ENCODE measurements around the gene MRPS22. TPM values are rescaled to one million over a fixed set of nuclear protein-coding genes. Genes with fewer than 3 reads are reported as not detected.

Gene MRPS22
- total and polyA plus RNA-seq, 9 of the 15 experiments (the other 6 are each of a cell fraction or from before 2014, with no cell fraction given) = 148 to 397 (median 229) TPM

- DNase-seq (ENCODE audit: extremely low read depth in 1 of 4, low spot score in 3 of 4) (no peak), FAIRE-seq (no peak), ATAC-seq (no peak)
- H3K4me1 ChIP-seq (replicated peaks in 1 of 2; ENCODE audit: control insufficient read depth in 2 of 2, insufficient read depth in 2 of 2, low read length in 2 of 2) = peaks cover 9 to 15% of the 10 kb centered on the region in 2 experiments; a peak in 3 of 5 replicates
- ChIA-PET POLR2A (interaction anchor here (0.5 to 3.7 kb wide), 2 partner anchors 8 to 134 kb away, joined by 3 to 15 read pairs; no protein-coding TSS in a partner anchor), CTCF (ENCODE audit: low intra/inter-chr PET ratio) (no interaction called here)
- no peak overlapping the region for H3K4me2 ChIP-seq (ENCODE audit: insufficient read depth, low read length)
- H3K9ac ChIP-seq (ENCODE audit: insufficient read depth in 1 of 2, low read depth in 2 of 2, low read length in 2 of 2) = no peak overlapping the region
- intact Hi-C loops (cut with micrococcal nuclease) (no loop called here), in situ Hi-C loops (cut with MboI) (no loop called here)
- no peak overlapping the region for H2AFZ ChIP-seq (ENCODE audit: low read depth, low read length)
- 90% methylated on average over 2 of the region's 2 CpGs for WGBS (ENCODE audit: insufficient coverage, low coverage, missing lambda C conversion rate)
- BruUV-seq (replicated peaks) = no TSS peak
- TF ChIP-seq HOXB6 (CRISPR knock-in tag; IDR thresholded peaks at IDR 0.05; ENCODE audit: borderline replicate concordance) (no peak), BDP1 (IDR thresholded peaks at IDR 0.05; ENCODE audit: insufficient read depth, insufficient read length) (no peak), POLR2A (conservative IDR thresholded peaks at IDR 0.05) (no peak), JUNB (CRISPR knock-in tag; conservative IDR thresholded peaks at IDR 0.05) (no peak), FOS (IDR thresholded peaks at IDR 0.05; ENCODE audit: extremely low read depth, insufficient read length) (no peak), ZNF41 (CRISPR knock-in tag; conservative IDR thresholded peaks at IDR 0.05) (no peak), SIRT6 (IDR thresholded peaks at IDR 0.05; ENCODE audit: low read depth, low read length) (no peak), ZNF830 (CRISPR knock-in tag; IDR thresholded peaks at IDR 0.05) (no peak), ZNF436 (CRISPR knock-in tag; IDR thresholded peaks at IDR 0.05) (no peak), FOXJ3 (CRISPR knock-in tag; IDR thresholded peaks at IDR 0.05) (no peak), ZNF584 (CRISPR knock-in tag; IDR thresholded peaks at IDR 0.05; ENCODE audit: low read depth) (no peak), ETS2 (tag; IDR thresholded peaks at IDR 0.05; ENCODE audit: borderline replicate concordance, poor library complexity, severe bottlenecking) (no peak), HMG20B (CRISPR knock-in tag; IDR thresholded peaks at IDR 0.05) (no peak), BHLHE40 (IDR thresholded peaks at IDR 0.05; ENCODE audit: low read length) (no peak), RFX1 (IDR thresholded peaks at IDR 0.05) (no peak), SAFB2 (IDR thresholded peaks at IDR 0.05; ENCODE audit: borderline replicate concordance, low read depth, low read length, severe bottlenecking) (no peak)
- H4K20me1 ChIP-seq (replicated peaks; ENCODE audit: control insufficient read depth, insufficient read depth, low read length) = no peaks in the 10 kb centered on the region
- peaks cover 42% of the 10 kb centered on the region for H3K79me2 ChIP-seq (ENCODE audit: control insufficient read depth, insufficient read depth, low read length)
- no peaks in the 10 kb centered on the region for H3K9me3 ChIP-seq (replicated peaks; ENCODE audit: control insufficient read depth, insufficient read depth, low read depth, low read length)
- no peaks in the 10 kb centered on the region for H3K27me3 ChIP-seq (ENCODE audit: control insufficient read depth in 2 of 2, insufficient read depth in 2 of 2, low read length in 2 of 2)
- H3K9me1 ChIP-seq (ENCODE audit: control insufficient read depth, insufficient read depth, low read length) = peaks cover 3% of the 10 kb centered on the region
- H3K4me3 ChIP-seq = no peak overlapping the region
- no peak overlapping the region for H3K27ac ChIP-seq (ENCODE audit: extremely low read depth, low read depth, low read length)
- peaks cover 66% of the 10 kb centered on the region for H3K36me3 ChIP-seq (ENCODE audit: control insufficient read depth, insufficient read depth, low read length)
These were observed 3.0 kb downstream of the MRPS22 start for GRCh38 chr3:139346771-139347170.
